Body of pancreas (tissue), 4 donors: ENCODE results near the gene KCNAB2. TPM values are rescaled to one million over a fixed set of nuclear protein-coding genes. Genes with fewer than 3 reads are reported as not detected.

ENCODE experiments used
- ATAC-seq: fragments of 150-250 bp; one replicate; pipeline ENCODE4 v1.9.1; 2016
- DNase-seq, 4 donors: peaks; one replicate each; pipeline ENCODE4 v3.0.0-alpha.2; 2019
- H3K27ac ChIP-seq, 4 donors: fragments of 200-600 bp; sonication (generic); 1 replicate in 3 of 4; 2 replicates in 1 of 4; pipeline versions ENCODE4 v1.5.1 to v1.6.1; 2016 to 2019; ENCODE audit warnings: mild to moderate bottlenecking in 1 of 4, mixed read lengths in 1 of 4, moderate library complexity in 1 of 4
- H3K27me3 ChIP-seq, 2 donors: fragments of 200-600 bp; sonication (generic); one replicate each; pipeline ENCODE4 v1.6.0; 2016; ENCODE audit warnings: mild to moderate bottlenecking in 1 of 2
- H3K36me3 ChIP-seq, 2 donors: fragments of 200-600 bp; sonication (generic); replicated peaks in 1 of 2; 2 replicates each; pipeline ENCODE4 v1.5.1; 2016; ENCODE audit warnings: low read depth in 2 of 2; ENCODE audit not compliant: insufficient read depth in 1 of 2
- H3K4me1 ChIP-seq: fragments of 200-600 bp; sonication (generic); one replicate; pipeline ENCODE4 v1.6.0; 2016
- H3K4me3 ChIP-seq, 2 donors: fragments of 200-600 bp; sonication (generic); 1 replicate in 1 of 2; 2 replicates in 1 of 2; pipeline ENCODE4 v1.5.1; 2016 to 2019
- H3K9me3 ChIP-seq, 3 donors: fragments of 200-600 bp; sonication (generic); 1 replicate in 2 of 3; 2 replicates in 1 of 3; pipeline ENCODE4 v1.5.1; 2016
- POLR2A ChIP-seq, 3 donors: fragments of 450-650 bp; IDR thresholded peaks; one replicate each; pipeline ENCODE4 v1.6.1; 2016; ENCODE audit warnings: antibody characterized with exemption in 3 of 3, mild to moderate bottlenecking in 2 of 3
- WGBS, 2 donors: methylation state at CpG; one replicate each; pipeline ENCODE4 v1.1.5; 2017; 5-methylcytosine and 5-hydroxymethylcytosine counted together
- intact Hi-C: fragments of 100-400 bp; cut with DNase I; formaldehyde crosslinking; loops from one replicate; pipeline ENCODE4 v1.15.1; 2023
- total RNA-seq, 2 donors: library from RNA; depleted of rRNA; stranded (reverse); fragments of >200 nt; gene quantifications; one replicate each; pipeline ENCODE4 v1.1.0, GENCODE V29; 2016
- TF ChIP-seq, protein P1 (sequence below), 7 experiments: fragments of 450-650 bp in 4 of 7; fragments of 200-600 bp in 3 of 7; sonication (generic) in 3 of 7; IDR thresholded peaks; one replicate each; pipeline ENCODE4 v1.5.1; 2016 to 2019; ENCODE audit warnings: antibody characterized with exemption in 7 of 7

KCNAB2 gene
- total RNA-seq, 2 donors from 2014 or later: 4.6 to 7.0 TPM

DNA sequence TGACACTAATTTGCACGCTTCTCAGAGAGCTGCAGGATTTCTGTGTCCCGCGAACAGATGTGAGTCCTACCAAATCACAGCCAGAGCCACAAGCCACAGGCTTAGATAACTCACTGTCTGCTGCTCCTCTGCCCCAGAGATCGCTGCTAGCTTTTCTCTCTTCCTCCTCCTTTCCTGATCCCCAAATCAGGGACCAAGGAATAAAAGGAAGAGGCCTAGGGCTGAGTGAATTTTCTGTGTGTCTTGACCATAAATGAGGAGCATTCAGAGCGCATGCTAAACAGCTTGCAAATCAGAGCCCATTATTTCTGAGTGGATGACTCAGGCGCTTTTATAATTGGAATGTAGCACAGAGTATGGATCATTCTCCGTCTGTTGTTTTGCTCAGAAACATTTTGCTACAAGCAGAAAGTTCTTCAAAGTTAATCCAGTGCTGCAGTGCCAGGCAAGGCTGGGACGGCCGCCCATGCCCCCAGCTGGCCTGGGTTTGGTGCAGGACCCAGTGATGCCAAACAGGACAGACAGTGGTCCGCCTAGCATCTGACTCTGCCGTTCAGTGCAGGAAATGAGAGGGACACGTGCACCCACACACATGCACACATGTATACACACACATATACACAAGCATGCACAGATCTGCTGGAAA, 38.2 kb downstream of the KCNAB2 start:
- Histone ChIP-seq H3K4me1 (no peaks in the 10 kb centered on the region), H3K4me3 (no peak overlapping the region), H3K36me3 (no peaks in the 10 kb centered on the region), H3K27ac (no peak overlapping the region), H3K9me3 (no peaks in the 10 kb centered on the region), H3K27me3 (no peaks in the 10 kb centered on the region)
- 60 to 78% methylated on average over 7 to 12 of the region's 12 CpGs for WGBS, 2 donors
- ATAC-seq (no peak), DNase-seq (no peak)
- intact Hi-C loops: no loop called here
- no peak for TF ChIP-seq POLR2A (IDR thresholded peaks at IDR 0.05)
- TF ChIP-seq, protein P1, sequence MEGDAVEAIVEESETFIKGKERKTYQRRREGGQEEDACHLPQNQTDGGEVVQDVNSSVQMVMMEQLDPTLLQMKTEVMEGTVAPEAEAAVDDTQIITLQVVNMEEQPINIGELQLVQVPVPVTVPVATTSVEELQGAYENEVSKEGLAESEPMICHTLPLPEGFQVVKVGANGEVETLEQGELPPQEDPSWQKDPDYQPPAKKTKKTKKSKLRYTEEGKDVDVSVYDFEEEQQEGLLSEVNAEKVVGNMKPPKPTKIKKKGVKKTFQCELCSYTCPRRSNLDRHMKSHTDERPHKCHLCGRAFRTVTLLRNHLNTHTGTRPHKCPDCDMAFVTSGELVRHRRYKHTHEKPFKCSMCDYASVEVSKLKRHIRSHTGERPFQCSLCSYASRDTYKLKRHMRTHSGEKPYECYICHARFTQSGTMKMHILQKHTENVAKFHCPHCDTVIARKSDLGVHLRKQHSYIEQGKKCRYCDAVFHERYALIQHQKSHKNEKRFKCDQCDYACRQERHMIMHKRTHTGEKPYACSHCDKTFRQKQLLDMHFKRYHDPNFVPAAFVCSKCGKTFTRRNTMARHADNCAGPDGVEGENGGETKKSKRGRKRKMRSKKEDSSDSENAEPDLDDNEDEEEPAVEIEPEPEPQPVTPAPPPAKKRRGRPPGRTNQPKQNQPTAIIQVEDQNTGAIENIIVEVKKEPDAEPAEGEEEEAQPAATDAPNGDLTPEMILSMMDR (IDR thresholded peaks at IDR 0.05): no peak

DNA sequence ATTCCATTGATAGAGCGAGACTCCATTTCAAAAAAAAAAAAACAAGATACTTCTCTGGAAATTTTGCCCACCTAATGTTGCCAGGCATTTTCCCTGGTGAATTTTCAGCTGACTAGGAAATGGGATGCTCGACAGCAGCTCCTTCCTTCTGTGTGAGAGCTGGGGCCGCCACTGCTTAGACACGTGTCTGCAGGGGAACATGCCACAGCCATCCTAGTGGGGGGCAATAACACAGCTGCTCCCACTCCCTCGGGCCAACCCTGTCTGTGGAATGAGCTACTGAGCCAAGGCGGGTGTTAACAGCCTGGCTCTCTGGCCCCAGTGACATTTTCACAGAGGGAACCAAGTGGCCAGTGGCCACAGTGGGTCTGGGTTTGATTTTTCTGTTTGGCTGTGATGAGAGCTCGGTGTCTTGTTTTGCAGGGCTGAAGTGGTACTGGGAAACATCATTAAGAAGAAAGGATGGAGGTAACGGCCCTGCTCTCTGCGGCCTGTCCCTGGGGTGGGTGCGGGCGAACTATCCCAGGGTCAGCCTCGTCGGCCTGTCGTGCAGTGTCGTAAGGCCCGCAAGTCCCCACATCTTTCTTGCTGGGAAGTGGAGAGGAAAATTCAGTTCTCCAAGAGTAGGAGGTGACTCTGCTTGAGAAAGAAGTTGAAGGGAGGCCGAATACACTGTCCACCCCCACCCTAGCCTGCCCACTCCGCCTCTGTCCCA, 39.2 kb downstream of the KCNAB2 start:
- H3K27me3 ChIP-seq: no peaks in the 10 kb centered on the region
- WGBS, 2 donors: 65 to 70% methylated on average over 17 to 18 of the region's 18 CpGs
- no peak overlapping the region for H3K4me3 ChIP-seq
- ATAC-seq (no peak), DNase-seq (no peak)
- TF ChIP-seq POLR2A (IDR thresholded peaks at IDR 0.05): no peak
- TF ChIP-seq, protein P1 (IDR thresholded peaks at IDR 0.05): no peak
- intact Hi-C loops: no loop called here
- H3K27ac ChIP-seq: no peak overlapping the region
- H3K9me3 ChIP-seq: no peaks in the 10 kb centered on the region
- H3K4me1 ChIP-seq: no peaks in the 10 kb centered on the region
- no peaks in the 10 kb centered on the region for H3K36me3 ChIP-seq

- DNase-seq (no peak), ATAC-seq (no peak)
- Histone ChIP-seq H3K4me1 (no peaks in the 10 kb centered on the region), H3K36me3 (no peaks in the 10 kb centered on the region), H3K27ac (no peak overlapping the region), H3K27me3 (no peaks in the 10 kb centered on the region), H3K9me3 (no peaks in the 10 kb centered on the region), H3K4me3 (no peak overlapping the region)
- intact Hi-C loops: no loop called here
- 81 to 87% methylated on average over 3 to 13 of the region's 13 CpGs for WGBS, 2 donors
- TF ChIP-seq POLR2A (IDR thresholded peaks at IDR 0.05): no peak
- TF ChIP-seq, protein P1 (IDR thresholded peaks at IDR 0.05): no peak
Measured at GRCh38 chr1:6085666-6086065, 40.0 kb downstream of the KCNAB2 start.

GRCh38 chr1:6086358-6086757, 40.7 kb downstream of the KCNAB2 start:
- no peaks in the 10 kb centered on the region for H3K36me3 ChIP-seq
- ATAC-seq (no peak), DNase-seq (no peak)
- no peak overlapping the region for H3K27ac ChIP-seq
- no peaks in the 10 kb centered on the region for H3K4me1 ChIP-seq
- no peak for TF ChIP-seq POLR2A (IDR thresholded peaks at IDR 0.05)
- TF ChIP-seq, protein P1 (IDR thresholded peaks at IDR 0.05): no peak
- WGBS, 2 donors: 63 to 69% methylated on average over 9 to 13 of the region's 13 CpGs
- intact Hi-C loops: no loop called here
- no peak overlapping the region for H3K4me3 ChIP-seq
- H3K9me3 ChIP-seq: no peaks in the 10 kb centered on the region
- no peaks in the 10 kb centered on the region for H3K27me3 ChIP-seq
